Measurements from ENCODE around the gene NSMF.

The NSMF gene, protein sequence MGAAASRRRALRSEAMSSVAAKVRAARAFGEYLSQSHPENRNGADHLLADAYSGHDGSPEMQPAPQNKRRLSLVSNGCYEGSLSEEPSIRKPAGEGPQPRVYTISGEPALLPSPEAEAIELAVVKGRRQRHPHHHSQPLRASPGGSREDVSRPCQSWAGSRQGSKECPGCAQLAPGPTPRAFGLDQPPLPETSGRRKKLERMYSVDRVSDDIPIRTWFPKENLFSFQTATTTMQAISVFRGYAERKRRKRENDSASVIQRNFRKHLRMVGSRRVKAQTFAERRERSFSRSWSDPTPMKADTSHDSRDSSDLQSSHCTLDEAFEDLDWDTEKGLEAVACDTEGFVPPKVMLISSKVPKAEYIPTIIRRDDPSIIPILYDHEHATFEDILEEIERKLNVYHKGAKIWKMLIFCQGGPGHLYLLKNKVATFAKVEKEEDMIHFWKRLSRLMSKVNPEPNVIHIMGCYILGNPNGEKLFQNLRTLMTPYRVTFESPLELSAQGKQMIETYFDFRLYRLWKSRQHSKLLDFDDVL

DNA sequence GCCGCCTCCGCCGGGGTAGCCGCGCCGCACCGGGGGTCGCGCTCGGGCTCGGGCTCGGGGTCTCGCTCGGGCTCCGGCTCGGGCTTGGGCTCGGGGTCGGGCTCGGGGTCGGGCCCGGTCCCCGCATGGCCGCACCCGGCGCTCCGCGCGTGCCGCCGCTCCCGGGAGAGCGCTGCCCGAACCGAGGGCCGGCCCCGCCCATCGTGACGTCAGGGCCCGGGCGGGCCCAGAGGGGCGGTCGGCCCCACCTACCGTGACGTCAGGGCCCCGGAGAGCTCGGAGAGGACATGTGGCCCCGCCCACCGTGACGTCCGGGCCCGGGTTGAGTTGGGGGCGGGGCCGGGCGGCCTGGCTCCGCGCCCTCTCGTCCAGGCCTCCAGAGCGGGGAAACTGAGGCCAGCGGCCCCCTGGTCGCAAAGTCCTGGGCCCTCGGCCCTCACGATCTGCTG, at the start of gene NSMF:
TSS of gene NSMF (minus strand) at position 183 of the 449 bp plus-strand sequence. CDS start 232 bp downstream, outside the sequence.
- TF ChIP-seq GATA3 (IDR thresholded peaks at IDR 0.05; ENCODE audit: low read depth, low read length) (no peak), GATA2 (IDR thresholded peaks at IDR 0.05; ENCODE audit: low read depth, low read length) (no peak)

DNA sequence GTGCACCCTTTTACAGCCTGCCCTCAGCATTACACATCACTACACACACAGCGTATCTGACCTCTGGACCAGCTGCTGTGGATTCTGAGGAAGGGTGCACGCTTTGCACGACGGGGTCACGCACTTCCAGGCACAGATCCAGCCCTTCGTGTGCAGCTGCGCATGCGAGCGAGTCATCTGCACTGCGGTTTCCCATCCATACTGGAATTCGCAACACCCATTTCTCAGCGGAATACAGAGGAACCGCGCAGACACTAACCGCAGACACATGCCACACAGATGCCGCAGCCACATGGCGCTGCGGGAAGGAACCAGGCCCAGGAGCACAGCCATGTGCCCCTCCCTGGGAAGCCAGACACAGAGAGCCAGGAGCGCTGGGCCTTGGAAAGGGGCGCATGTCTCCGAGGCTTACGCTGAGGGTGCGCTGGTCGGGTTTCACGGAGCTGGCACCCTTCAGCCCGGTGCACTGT, 47.6 kb upstream of the NSMF start:
- TF ChIP-seq GATA2 (IDR thresholded peaks at IDR 0.05; ENCODE audit: low read depth, low read length) (no peak), GATA3 (IDR thresholded peaks at IDR 0.05; ENCODE audit: low read depth, low read length) (no peak)

DNA sequence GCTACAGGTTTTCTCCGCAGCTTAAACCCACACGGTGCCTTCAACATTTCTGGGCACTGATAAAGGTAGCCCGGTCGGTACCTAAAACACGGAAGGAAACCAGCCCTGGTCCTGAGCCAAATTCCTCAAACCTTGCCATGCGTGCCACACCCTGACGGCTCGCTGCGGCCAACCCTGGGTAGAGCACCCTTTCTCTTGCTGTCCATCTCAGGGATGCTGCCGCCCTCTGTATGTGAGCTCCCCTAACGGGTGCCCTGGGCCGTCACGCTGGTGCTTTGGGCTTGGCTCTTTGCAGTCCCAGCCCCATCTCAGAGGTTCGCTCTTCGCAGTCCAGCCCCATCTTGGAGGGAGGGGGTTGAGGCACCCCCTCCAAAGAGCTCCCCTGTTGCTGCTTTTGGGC, 47.1 kb upstream of the NSMF start:
- TF ChIP-seq GATA2 (IDR thresholded peaks at IDR 0.05; ENCODE audit: low read depth, low read length) (no peak), GATA3 (IDR thresholded peaks at IDR 0.05; ENCODE audit: low read depth, low read length) (no peak)

DNA sequence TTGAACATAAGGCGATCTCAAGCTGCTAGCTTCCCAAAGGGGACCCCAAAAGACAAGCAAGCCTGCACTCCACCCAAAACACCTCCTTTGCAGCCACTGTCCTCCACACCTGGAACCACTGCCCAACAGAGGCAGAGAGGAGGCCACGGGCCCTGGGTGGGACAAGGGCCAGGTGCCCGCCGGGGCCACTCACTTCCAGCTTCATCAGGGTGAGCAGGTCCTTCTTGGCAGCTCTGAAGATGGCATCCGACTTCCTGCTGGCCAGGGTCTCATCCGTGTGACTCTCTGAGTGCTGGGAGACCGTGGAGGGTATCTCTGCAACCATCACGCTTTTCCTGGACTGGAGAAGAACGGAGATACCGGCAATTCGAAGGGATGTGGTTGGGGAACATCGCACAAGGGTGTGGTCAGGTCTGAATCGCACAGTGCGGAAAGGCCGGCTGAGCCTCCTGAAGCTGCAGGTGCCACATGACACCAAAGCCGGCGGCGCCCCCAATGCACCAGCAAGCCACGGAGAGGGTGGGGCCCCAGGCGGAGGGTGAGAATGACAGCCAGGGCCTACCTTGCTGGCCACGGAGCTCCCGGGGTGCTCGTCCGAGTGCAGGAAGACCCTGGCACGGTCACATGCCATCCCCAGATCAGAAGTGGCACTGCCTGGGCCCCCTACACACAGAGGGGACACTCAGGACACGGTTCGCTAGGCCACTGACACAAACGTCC, 46.4 kb upstream of the NSMF start:
- no peak for TF ChIP-seq GATA3 (IDR thresholded peaks at IDR 0.05; ENCODE audit: low read depth, low read length)
- no peak for TF ChIP-seq GATA2 (IDR thresholded peaks at IDR 0.05; ENCODE audit: low read depth, low read length)

DNA sequence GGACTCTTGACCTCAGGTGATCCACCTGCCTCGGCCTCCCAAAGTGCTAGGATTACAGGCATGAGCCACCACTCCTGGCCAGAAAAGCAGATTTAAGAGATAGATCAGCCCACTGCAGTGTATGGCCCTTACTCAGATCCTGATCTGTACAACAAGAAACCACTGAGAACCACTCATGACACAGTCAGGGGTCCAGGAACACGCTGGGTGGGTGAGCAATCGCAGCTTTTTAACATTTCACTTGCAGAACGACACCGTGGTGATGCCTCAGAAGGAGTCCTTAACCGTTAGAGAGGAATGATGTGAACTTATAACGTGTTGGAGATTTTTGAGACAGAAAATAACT, 45.3 kb upstream of the NSMF start:
- TF ChIP-seq GATA3 (IDR thresholded peaks at IDR 0.05; ENCODE audit: low read depth, low read length) (no peak), GATA2 (IDR thresholded peaks at IDR 0.05; ENCODE audit: low read depth, low read length) (no peak)

DNA sequence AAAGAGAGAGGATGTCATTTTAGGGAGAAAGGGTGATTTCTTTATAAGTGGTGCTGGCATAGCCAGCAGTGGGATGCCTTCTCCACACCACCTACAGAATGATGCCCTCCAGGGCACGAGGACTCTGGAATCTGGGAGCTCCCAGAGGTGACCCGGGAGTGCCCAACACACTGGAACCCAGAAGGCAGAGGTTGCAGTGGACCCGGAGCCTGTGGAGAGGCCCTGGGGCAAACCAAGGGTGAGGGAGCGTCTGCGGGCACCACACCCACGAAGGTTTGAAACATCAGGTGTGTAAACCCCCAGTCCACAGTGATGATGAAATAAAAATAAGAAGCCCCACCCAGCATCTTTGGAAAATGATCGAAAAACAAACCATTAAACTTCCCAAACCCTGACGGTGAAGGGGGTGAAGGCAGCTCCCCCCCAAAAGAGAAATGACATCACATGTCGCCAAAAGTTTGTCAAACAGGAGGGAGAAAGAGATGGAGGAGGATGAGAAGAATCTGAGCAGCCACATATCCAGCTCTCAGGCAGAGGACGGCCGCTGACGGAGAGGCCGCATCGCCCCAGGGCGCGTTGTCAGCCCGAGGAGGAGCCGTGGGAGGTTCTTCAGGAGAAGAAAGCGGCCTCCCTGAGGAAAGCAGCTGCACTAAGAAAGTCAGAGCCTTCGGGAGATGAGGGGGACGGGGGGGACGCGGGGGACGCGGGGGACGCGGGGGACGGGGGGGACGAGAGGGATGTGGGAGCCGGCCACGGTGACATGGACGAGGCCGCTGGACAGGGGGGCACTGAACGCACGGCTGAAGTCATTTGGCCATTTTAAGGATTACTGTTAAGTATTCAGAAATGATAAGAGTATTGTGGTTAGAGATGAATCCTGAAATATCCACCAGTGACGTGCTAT, 43.1 kb upstream of the NSMF start:
- TF ChIP-seq GATA2 (IDR thresholded peaks at IDR 0.05; ENCODE audit: low read depth, low read length) = no peak
- TF ChIP-seq GATA3 (IDR thresholded peaks at IDR 0.05; ENCODE audit: low read depth, low read length) = no peak

DNA sequence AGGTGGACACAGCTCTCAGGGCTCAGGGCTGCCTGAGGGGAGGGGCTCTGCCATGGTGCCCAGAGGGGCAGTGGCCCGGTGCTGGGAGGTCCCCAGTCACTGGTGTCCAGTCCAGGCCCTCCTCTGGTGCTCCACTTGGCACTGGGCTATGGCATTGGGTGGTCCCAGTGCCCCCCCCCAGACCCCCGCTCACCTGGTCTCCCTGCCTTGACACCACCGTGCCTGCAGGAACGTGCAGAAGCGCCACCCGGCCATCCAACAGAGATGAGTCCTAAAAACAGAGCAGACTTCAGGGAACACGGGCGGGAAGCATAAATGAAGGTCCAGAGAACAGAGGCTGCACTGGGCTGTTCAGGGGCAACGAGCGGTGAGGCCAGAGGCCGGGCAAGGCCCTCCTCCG, 42.3 kb upstream of the NSMF start:
- no peak for TF ChIP-seq GATA3 (IDR thresholded peaks at IDR 0.05; ENCODE audit: low read depth, low read length)
- TF ChIP-seq GATA2 (IDR thresholded peaks at IDR 0.05; ENCODE audit: low read depth, low read length) = no peak

DNA sequence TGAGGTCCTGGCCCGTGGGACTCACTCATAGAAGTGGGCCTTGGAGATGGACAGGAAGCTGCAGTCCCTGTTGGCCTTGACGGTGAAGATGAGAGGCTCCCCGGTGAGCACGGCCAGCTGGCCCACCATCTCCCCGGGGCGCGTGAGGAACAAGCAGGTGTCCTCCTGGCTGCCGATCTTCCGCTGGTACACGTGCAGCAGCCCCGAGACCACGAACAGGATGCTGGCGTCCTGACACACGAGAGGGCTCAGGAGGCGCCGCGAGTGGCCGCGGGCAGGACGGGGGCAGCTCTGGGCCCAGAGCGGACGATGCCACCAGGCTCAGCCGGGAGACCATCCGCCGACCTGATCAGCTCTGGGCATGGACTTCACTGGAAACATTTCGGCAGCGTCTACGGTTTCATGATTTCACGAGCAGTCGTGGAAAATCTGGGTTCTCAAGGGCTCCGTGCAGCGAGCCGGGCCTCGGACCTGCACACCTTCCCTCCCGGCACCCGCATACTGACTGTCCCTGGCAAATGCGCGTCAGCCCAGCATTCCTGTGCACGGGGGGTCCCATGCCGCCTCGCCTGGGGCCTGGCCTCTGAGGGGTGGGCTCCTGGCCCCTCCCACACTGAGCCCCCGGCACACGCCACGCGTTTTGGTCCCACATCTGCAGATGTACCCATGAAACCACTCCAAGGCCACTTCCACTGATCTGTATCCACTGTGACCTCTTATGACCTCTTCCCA, 41.7 kb upstream of the NSMF start:
- no peak for TF ChIP-seq GATA2 (IDR thresholded peaks at IDR 0.05; ENCODE audit: low read depth, low read length)
- TF ChIP-seq GATA3 (IDR thresholded peaks at IDR 0.05; ENCODE audit: low read depth, low read length) = no peak

DNA sequence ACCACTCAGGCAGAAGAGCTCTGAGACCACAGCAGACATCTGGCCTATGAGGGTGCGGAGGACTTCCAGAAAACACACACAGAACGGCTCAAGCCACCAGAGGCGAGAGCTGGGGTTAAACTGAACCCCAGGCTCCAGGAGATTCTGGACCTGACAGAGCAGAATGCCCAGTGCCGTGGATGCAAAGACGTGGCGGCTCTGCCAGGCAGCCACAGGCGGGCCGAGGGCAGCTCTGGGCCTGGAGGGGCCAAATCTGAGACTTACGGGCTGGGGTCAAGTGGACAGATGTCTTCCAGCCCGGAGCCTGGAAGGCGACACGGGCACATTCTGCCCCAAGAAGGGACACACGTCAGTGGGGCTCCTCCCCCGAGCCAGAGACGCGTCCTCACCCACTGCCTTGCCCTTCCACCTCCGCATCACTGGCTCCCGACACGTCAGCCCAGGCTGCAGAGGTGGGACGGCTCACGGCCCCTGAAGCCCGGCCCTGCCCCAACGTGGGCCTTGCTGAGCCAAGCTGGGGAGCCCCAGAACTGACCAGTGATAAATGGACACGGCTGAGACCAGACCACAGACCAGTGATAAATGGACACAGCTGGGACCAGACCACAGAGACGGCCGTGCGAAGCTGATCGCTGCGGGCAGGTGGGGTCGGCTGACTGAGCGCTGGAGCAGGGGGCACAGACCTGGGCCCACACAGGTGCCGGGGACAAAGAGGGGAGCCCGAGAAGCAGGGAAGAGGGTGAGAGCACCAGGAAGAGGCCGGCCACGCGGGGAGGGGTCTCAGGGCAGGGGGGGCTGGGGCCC, 40.9 kb upstream of the NSMF start:
- no peak for TF ChIP-seq GATA2 (IDR thresholded peaks at IDR 0.05; ENCODE audit: low read depth, low read length)
- TF ChIP-seq GATA3 (IDR thresholded peaks at IDR 0.05; ENCODE audit: low read depth, low read length) = no peak

DNA sequence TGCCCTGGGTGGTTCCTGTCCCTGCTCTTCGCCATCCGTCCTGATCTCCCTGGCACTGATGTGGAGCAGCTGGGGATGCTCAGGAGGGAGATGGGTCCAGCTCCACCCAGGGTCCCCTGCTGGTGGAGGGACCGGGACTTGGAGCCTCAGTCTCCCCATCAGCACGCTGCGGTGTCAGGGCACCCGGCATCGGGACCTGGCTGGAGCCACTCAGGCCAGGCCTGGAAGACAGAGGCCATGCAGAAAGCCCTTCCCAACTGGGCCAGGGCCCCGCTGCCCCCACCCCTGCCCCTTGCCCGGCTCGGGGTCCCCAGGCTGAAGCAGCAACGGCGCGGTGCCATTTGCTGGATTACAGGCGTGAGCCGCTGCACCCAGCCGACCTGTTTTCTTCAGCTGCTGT, 40.3 kb upstream of the NSMF start:
- TF ChIP-seq GATA3 (IDR thresholded peaks at IDR 0.05; ENCODE audit: low read depth, low read length) = no peak

DNA sequence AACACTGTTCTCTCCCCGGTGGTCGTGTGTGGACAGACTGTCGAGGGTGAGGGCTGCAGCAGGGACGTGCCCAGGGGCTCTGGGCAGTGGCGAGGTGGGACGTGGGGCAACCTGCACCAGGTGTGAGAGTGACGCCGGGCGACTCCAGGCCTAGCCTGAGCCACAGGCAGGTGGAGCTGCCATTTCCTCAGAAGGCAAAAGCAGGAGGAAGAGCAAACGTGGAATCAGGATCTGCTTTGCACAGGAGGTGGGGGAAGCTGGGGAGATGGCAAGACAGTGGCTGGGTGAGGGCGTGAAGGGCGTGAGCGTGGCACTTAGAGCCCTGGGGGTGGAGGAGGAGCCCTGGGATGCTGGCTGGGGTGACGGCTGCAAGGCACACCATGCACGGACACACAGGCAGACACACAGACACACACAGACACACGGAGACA, 39.6 kb upstream of the NSMF start:
- TF ChIP-seq GATA3 (IDR thresholded peaks at IDR 0.05; ENCODE audit: low read depth, low read length) (no peak), GATA2 (IDR thresholded peaks at IDR 0.05; ENCODE audit: low read depth, low read length) (no peak)

DNA sequence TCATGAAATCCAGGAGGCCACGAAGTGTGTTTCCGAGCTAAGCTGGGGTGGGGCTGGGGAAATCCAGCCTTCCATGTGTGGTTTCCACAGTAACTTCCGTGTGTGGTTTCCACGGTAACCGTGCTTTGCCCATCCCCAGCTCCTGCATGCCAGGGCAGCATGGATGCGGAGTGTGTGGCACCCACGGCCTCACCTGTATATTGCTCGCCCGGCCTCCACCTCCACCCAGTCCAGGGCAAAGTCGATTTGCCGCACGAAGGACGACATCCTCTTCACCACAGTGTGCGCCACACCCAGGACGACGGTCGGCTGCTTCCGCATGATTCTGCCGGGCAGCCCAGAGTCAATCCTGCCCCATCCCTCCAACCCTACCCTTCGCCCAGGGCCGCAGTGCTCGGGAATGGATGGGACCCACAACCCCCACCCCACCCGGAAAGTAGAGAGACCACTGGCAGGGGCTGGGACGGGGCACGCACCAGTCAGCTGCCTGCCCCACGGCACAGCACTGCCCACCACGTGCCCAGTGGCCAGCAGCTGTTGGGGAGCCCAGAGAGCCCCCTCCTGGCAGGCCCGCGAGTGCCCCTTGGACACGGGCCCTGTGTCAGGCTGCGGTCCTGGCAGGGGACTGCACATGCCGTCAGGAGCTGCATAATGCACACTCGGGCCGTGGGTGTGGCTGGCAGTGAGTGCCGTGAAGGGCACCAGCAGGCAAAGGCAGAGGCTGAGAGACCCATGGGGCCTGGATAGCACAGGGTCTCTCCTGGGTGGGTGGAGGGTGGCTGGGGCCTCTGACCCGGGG, 39.0 kb upstream of the NSMF start:
- TF ChIP-seq GATA3 (IDR thresholded peaks at IDR 0.05; ENCODE audit: low read depth, low read length) (no peak), GATA2 (IDR thresholded peaks at IDR 0.05; ENCODE audit: low read depth, low read length) (no peak)
